K562 (cell line): Measurements from ENCODE around the gene GABRB1.

ENCODE experiments used
- ELF4 ChIP-seq: fragments of 450-650 bp; formaldehyde crosslinking; IDR thresholded peaks from 2 replicates; pipeline ENCODE4 v1.4.0; 2022; ENCODE audit warnings: missing genetic modification characterization
- ETV5 ChIP-seq: sonication (generic); formaldehyde crosslinking; IDR thresholded peaks from 2 replicates; pipeline ENCODE4 v1.4.0; 2020; ENCODE audit warnings: low read depth, mild to moderate bottlenecking, missing genetic modification reagents
- MBD2 ChIP-seq: sonication (generic); IDR thresholded peaks from 2 replicates; pipeline ENCODE4 v1.6.1; 2016; ENCODE audit warnings: low read depth, borderline replicate concordance
- MCM7 ChIP-seq, 2 experiments: fragments of 450-650 bp; IDR thresholded peaks; 2 replicates each; pipeline ENCODE4 v1.6.1; 2016 to 2018
- POLR2A ChIP-seq: fragments of 450-650 bp; conservative IDR thresholded peaks from 2 replicates; pipeline ENCODE4 v1.6.1; 2016
- TAF1 ChIP-seq: IDR thresholded peaks from 2 replicates; pipeline ENCODE4 v1.6.1; 2011; ENCODE audit warnings: mild to moderate bottlenecking, low read length, moderate library complexity; ENCODE audit not compliant: insufficient read depth, control insufficient read depth, severe bottlenecking; ENCODE audit errors: extremely low read depth
- YY1 ChIP-seq, 3 experiments: IDR thresholded peaks; 2 replicates each; pipeline ENCODE4 v1.6.1; 2011; ENCODE audit warnings: low read length in 2 of 3, mild to moderate bottlenecking in 2 of 3, moderate library complexity in 2 of 3, borderline replicate concordance in 1 of 3, control low read depth in 1 of 3, low read depth in 1 of 3; ENCODE audit not compliant: insufficient read depth in 3 of 3, insufficient replicate concordance in 2 of 3, control insufficient read depth in 1 of 3, insufficient read length in 1 of 3; ENCODE audit errors: extremely low read depth in 1 of 3
- ZNF830 ChIP-seq: fragments of 250-450 bp; sonication (Bioruptor Pico); IDR thresholded peaks from 2 replicates; pipeline ENCODE4 v1.5.0; 2021; ENCODE audit warnings: mild to moderate bottlenecking
- TF ChIP-seq, protein P1 (sequence below): sonication (generic); formaldehyde crosslinking; IDR thresholded peaks from 2 replicates; pipeline ENCODE4 v1.5.0; 2020; ENCODE audit warnings: missing genetic modification reagents
- TF ChIP-seq, protein P2 (sequence below): sonication (generic); formaldehyde crosslinking; IDR thresholded peaks from 2 replicates; pipeline ENCODE4 v1.9.0; 2022; ENCODE audit warnings: mild to moderate bottlenecking, missing genetic modification reagents
- TF ChIP-seq, protein P3 (sequence below), 3 experiments: fragments of 200-800 bp in 1 of 3; fragments of 250-450 bp in 1 of 3; fragments of 450-650 bp in 1 of 3; sonication (Bioruptor Pico) in 1 of 3; sonication (Bioruptor generic) in 1 of 3; formaldehyde crosslinking in 1 of 3; IDR thresholded peaks; 2 replicates each; pipeline versions ENCODE4 v1.6.1 to v1.8.0; 2016 to 2022; ENCODE audit warnings: mild to moderate bottlenecking in 2 of 3, missing genetic modification characterization in 2 of 3, missing compliant biosample characterization in 1 of 3, moderate library complexity in 1 of 3

DNA sequence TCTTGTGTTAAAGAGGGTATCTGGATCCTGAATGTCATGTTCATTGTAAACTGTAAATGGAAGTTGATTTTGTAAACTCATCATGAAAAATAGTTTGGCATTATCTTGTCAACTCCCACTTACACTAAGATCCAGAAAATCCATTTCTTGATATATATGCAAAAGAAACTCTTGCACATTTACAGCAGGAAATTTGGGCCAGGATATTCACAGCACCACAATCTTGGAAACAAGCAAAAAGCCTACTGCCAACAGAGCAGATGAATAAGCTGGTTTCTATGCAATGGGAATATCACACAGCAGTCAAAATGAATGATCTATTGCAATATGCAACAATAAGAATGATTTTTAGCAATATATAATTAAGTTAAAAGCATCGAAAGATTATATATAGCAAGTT, 46.6 kb upstream of the GABRB1 start:
- TF ChIP-seq MBD2 (no peak), ELF4 (CRISPR knock-in tag) (no peak), TAF1 (no peak), MCM7 (IDR thresholded peaks at IDR 0.05) (no peak), ZNF830 (CRISPR knock-in tag) (no peak), YY1 (IDR thresholded peaks at IDR 0.05; ENCODE audit: borderline replicate concordance in 1 of 3, control insufficient read depth in 1 of 3, extremely low read depth in 1 of 3, insufficient read depth in 3 of 3, insufficient read length in 1 of 3, insufficient replicate concordance in 2 of 3, low read depth in 1 of 3, low read length in 2 of 3) (no peak), ETV5 (CRISPR knock-in tag) (no peak), POLR2A (no peak)
- TF ChIP-seq, protein P1, sequence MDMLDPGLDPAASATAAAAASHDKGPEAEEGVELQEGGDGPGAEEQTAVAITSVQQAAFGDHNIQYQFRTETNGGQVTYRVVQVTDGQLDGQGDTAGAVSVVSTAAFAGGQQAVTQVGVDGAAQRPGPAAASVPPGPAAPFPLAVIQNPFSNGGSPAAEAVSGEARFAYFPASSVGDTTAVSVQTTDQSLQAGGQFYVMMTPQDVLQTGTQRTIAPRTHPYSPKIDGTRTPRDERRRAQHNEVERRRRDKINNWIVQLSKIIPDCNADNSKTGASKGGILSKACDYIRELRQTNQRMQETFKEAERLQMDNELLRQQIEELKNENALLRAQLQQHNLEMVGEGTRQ (CRISPR knock-in tag) = no peak
- TF ChIP-seq, protein P2, sequence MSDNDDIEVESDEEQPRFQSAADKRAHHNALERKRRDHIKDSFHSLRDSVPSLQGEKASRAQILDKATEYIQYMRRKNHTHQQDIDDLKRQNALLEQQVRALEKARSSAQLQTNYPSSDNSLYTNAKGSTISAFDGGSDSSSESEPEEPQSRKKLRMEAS = no peak
- TF ChIP-seq, protein P3, sequence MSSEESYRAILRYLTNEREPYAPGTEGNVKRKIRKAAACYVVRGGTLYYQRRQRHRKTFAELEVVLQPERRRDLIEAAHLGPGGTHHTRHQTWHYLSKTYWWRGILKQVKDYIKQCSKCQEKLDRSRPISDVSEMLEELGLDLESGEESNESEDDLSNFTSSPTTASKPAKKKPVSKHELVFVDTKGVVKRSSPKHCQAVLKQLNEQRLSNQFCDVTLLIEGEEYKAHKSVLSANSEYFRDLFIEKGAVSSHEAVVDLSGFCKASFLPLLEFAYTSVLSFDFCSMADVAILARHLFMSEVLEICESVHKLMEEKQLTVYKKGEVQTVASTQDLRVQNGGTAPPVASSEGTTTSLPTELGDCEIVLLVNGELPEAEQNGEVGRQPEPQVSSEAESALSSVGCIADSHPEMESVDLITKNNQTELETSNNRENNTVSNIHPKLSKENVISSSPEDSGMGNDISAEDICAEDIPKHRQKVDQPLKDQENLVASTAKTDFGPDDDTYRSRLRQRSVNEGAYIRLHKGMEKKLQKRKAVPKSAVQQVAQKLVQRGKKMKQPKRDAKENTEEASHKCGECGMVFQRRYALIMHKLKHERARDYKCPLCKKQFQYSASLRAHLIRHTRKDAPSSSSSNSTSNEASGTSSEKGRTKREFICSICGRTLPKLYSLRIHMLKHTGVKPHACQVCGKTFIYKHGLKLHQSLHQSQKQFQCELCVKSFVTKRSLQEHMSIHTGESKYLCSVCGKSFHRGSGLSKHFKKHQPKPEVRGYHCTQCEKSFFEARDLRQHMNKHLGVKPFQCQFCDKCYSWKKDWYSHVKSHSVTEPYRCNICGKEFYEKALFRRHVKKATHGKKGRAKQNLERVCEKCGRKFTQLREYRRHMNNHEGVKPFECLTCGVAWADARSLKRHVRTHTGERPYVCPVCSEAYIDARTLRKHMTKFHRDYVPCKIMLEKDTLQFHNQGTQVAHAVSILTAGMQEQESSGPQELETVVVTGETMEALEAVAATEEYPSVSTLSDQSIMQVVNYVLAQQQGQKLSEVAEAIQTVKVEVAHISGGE (CRISPR knock-in tag; IDR thresholded peaks at IDR 0.05) = no peak
